SK-N-SH (cell line): Measurements from ENCODE around the gene PUSL1. TPM values are rescaled to one million over a fixed set of nuclear protein-coding genes. Genes with fewer than 3 reads are reported as not detected.
A peak's percentile ranks its signal among the peaks of the same experiment; 100 is the strongest.

ENCODE experiments used
- CTCF ChIA-PET: fragments of 300-600, 350-600 bp; formaldehyde crosslinking; extraction: SDS; loops from one replicate; lab custom pipeline; 2021; lab: Yijun Ruan, JAX
- POLR2A ChIA-PET: fragments of 350-600 bp; sonication (Branson Sonifier 250); formaldehyde crosslinking; extraction: SDS; loops from one replicate; lab custom pipeline; 2020; ENCODE audit warnings: antibody characterized with exemption, inconsistent platforms; lab: Yijun Ruan, JAX
- DNase-seq: peaks from one replicate; pipeline ENCODE4 v3.0.0; 2012
- H2AFZ ChIP-seq: fragments of 200-600 bp; sonication (generic); 2 replicates; pipeline ENCODE4 v1.8.1; 2016; ENCODE audit warnings: antibody characterized with exemption, mild to moderate bottlenecking, low read depth
- H3F3A ChIP-seq: fragments of 200-600 bp; sonication (generic); replicated peaks from 2 replicates; pipeline ENCODE3; 2016; ENCODE audit warnings: antibody characterized with exemption, mild to moderate bottlenecking; ENCODE audit not compliant: insufficient read depth
- H3K27ac ChIP-seq, 2 experiments: fragments of 200-500 bp in 1 of 2; fragments of 200-600 bp in 1 of 2; sonication (Bioruptor generic) in 1 of 2; sonication (generic), shearing (Covaris generic) in 1 of 2; 2 replicates each; pipeline versions ENCODE4 v1.5.1 to v1.6.1; 2014 to 2016; ENCODE audit warnings: low read depth in 2 of 2, inconsistent platforms in 1 of 2, low read length in 1 of 2, mild to moderate bottlenecking in 1 of 2, mixed read lengths in 1 of 2
- H3K27me3 ChIP-seq: fragments of 200-600 bp; sonication (generic), shearing (Covaris generic); 2 replicates; pipeline ENCODE4 v1.6.1; 2016; ENCODE audit warnings: mixed run types; ENCODE audit not compliant: insufficient read depth
- H3K36me3 ChIP-seq, 2 experiments: fragments of 200-500 bp in 1 of 2; fragments of 200-600 bp in 1 of 2; sonication (Bioruptor generic) in 1 of 2; sonication (generic) in 1 of 2; replicated peaks in 1 of 2; 2 replicates each; pipeline versions ENCODE3 to v1.5.1; 2014 to 2016; ENCODE audit warnings: low read length in 1 of 2, mild to moderate bottlenecking in 1 of 2; ENCODE audit not compliant: insufficient read depth in 2 of 2, control insufficient read depth in 1 of 2
- H3K4me1 ChIP-seq, 2 experiments: fragments of 200-500 bp in 1 of 2; fragments of 200-600 bp in 1 of 2; sonication (Bioruptor generic) in 1 of 2; sonication (generic), shearing (Covaris generic) in 1 of 2; 2 replicates each; pipeline versions ENCODE4 v1.5.1 to v1.6.1; 2014 to 2016; ENCODE audit warnings: low read depth in 1 of 2, low read length in 1 of 2, mixed run types in 1 of 2; ENCODE audit not compliant: insufficient read depth in 2 of 2, control insufficient read depth in 1 of 2
- H3K4me2 ChIP-seq: fragments of 200-600 bp; sonication (generic), shearing (Covaris generic); 2 replicates; pipeline ENCODE4 v1.6.1; 2017; ENCODE audit warnings: mixed run types
- H3K4me3 ChIP-seq, 2 experiments: fragments of 200-500 bp in 1 of 2; fragments of 200-600 bp in 1 of 2; sonication (Bioruptor generic) in 1 of 2; sonication (generic), shearing (Covaris generic) in 1 of 2; 2 replicates each; pipeline versions ENCODE4 v1.5.1 to v1.8.1; 2014 to 2016; ENCODE audit warnings: low read depth in 2 of 2, inconsistent platforms in 1 of 2, low read length in 1 of 2, mild to moderate bottlenecking in 1 of 2, mixed read lengths in 1 of 2, moderate library complexity in 1 of 2
- H3K79me2 ChIP-seq: fragments of 200-600 bp; sonication (generic); 2 replicates; pipeline ENCODE4 v1.8.1; 2017; ENCODE audit warnings: mild to moderate bottlenecking; ENCODE audit not compliant: insufficient read depth
- H3K9ac ChIP-seq: fragments of 200-600 bp; sonication (generic); 2 replicates; pipeline ENCODE4 v1.6.1; 2017; ENCODE audit warnings: mixed run types
- H3K9me2 ChIP-seq: fragments of 200-600 bp; sonication (generic); 2 replicates; pipeline ENCODE4 v1.6.1; 2017; ENCODE audit warnings: mixed run types
- H3K9me3 ChIP-seq: fragments of 200-600 bp; sonication (generic); 2 replicates; pipeline ENCODE4 v1.6.1; 2017; ENCODE audit warnings: mixed run types, mild to moderate bottlenecking, moderate library complexity
- H4K20me1 ChIP-seq: fragments of 200-600 bp; sonication (generic); 2 replicates; pipeline ENCODE4 v1.6.1; 2017; ENCODE audit warnings: mild to moderate bottlenecking, mixed run types; ENCODE audit not compliant: insufficient read depth
- CTCF ChIP-seq: fragments of 200-600 bp; sonication (generic); IDR thresholded peaks from 2 replicates; pipeline ENCODE4 v1.6.1; 2017; ENCODE audit warnings: antibody characterized with exemption, mild to moderate bottlenecking, moderate library complexity
- ELF1 ChIP-seq: IDR thresholded peaks from 2 replicates; pipeline ENCODE4 v1.4.0; 2012
- EP300 ChIP-seq, 2 experiments: IDR thresholded peaks; 2 replicates each; pipeline versions ENCODE4 v1.4.0 to v1.6.1; 2012; ENCODE audit warnings: borderline replicate concordance in 1 of 2, low read depth in 1 of 2, low read length in 1 of 2
- EZH2phosphoT487 ChIP-seq: fragments of 200-600 bp; sonication (generic); IDR thresholded peaks from 2 replicates; pipeline ENCODE4 v1.6.1; 2017; ENCODE audit warnings: low read depth, mixed run types, mild to moderate bottlenecking, antibody characterized with exemption, moderate library complexity, borderline replicate concordance
- GABPA ChIP-seq: IDR thresholded peaks from 2 replicates; pipeline ENCODE4 v1.4.0; 2012; ENCODE audit warnings: low read depth, mild to moderate bottlenecking
- GATA2 ChIP-seq: sonication (generic); formaldehyde crosslinking; IDR thresholded peaks from 2 replicates; pipeline ENCODE4 v1.5.0; 2020; ENCODE audit warnings: mild to moderate bottlenecking, missing genetic modification reagents
- JUND ChIP-seq: IDR thresholded peaks from 2 replicates; pipeline ENCODE4 v1.4.0; 2012
- MAX ChIP-seq: IDR thresholded peaks from 2 replicates; pipeline ENCODE4 v1.4.0; 2012; ENCODE audit warnings: low read depth
- MEF2A ChIP-seq: IDR thresholded peaks from 2 replicates; pipeline ENCODE4 v1.4.0; 2012; ENCODE audit warnings: low read depth, borderline replicate concordance
- MXI1 ChIP-seq: IDR thresholded peaks from 2 replicates; pipeline ENCODE4 v1.6.1; 2012; ENCODE audit warnings: mild to moderate bottlenecking, low read depth, low read length, improper control_type of control experiment
- NFIC ChIP-seq: IDR thresholded peaks from 2 replicates; pipeline ENCODE4 v1.4.0; 2012; ENCODE audit warnings: borderline replicate concordance
- NRF1 ChIP-seq: IDR thresholded peaks from 2 replicates; pipeline ENCODE4 v1.6.1; 2012; ENCODE audit warnings: low read depth, mild to moderate bottlenecking, low read length
- RAD21 ChIP-seq: IDR thresholded peaks from 2 replicates; pipeline ENCODE4 v1.6.1; 2012; ENCODE audit warnings: mild to moderate bottlenecking, low read length
- RCOR1 ChIP-seq: fragments of 150-350 bp; IDR thresholded peaks from 2 replicates; pipeline ENCODE4 v1.6.1; 2017; ENCODE audit warnings: antibody characterized with exemption, low read length
- REST ChIP-seq: IDR thresholded peaks from 2 replicates; pipeline ENCODE4 v1.6.1; 2012; ENCODE audit warnings: mild to moderate bottlenecking, low read depth, low read length, moderate library complexity
- SMC3 ChIP-seq: IDR thresholded peaks from 2 replicates; pipeline ENCODE4 v1.6.1; 2012; ENCODE audit warnings: low read depth, low read length, improper control_type of control experiment
- TAF1 ChIP-seq: IDR thresholded peaks from 2 replicates; pipeline ENCODE4 v1.6.1; 2012; ENCODE audit warnings: low read depth, mild to moderate bottlenecking, low read length, moderate library complexity, borderline replicate concordance
- TCF12 ChIP-seq: IDR thresholded peaks from 2 replicates; pipeline ENCODE4 v1.4.0; 2012
- TEAD4 ChIP-seq: IDR thresholded peaks from 2 replicates; pipeline ENCODE4 v1.4.0; 2012; ENCODE audit warnings: mild to moderate bottlenecking, borderline replicate concordance; ENCODE audit not compliant: insufficient read depth
- USF2 ChIP-seq: fragments of 150-350 bp; IDR thresholded peaks from 2 replicates; pipeline ENCODE4 v1.6.1; 2017; ENCODE audit warnings: antibody characterized with exemption, low read length, low read depth, borderline replicate concordance
- YY1 ChIP-seq: IDR thresholded peaks from 2 replicates; pipeline ENCODE4 v1.4.0; 2012; ENCODE audit warnings: low read depth, mild to moderate bottlenecking
- ZBTB33 ChIP-seq: IDR thresholded peaks from 2 replicates; pipeline ENCODE4 v1.4.0; 2012; ENCODE audit warnings: low read depth, borderline replicate concordance
- WGBS: methylation state at CpG from one replicate; pipeline ENCODE4 v1.1.6; 2017; ENCODE audit warnings: low lambda C conversion rate; 5-methylcytosine and 5-hydroxymethylcytosine counted together
- polyA plus RNA-seq, 3 experiments: library from polyadenylated mRNA; depleted of rRNA; stranded (reverse); fragments of >200 nt; gene quantifications; 2 replicates each; pipeline ENCODE4 v1.2.3, GENCODE V29; 2012
- TF ChIP-seq, protein P1 (sequence below): IDR thresholded peaks from 2 replicates; pipeline ENCODE4 v1.4.0; 2012; ENCODE audit warnings: low read depth, borderline replicate concordance
- TF ChIP-seq, protein P2 (sequence below): fragments of 150-350 bp; IDR thresholded peaks from 2 replicates; pipeline ENCODE4 v1.6.1; 2016; ENCODE audit warnings: mild to moderate bottlenecking, low read depth, low read length

Gene PUSL1
- polyA plus RNA-seq, 1 of the 3 experiments (the other 2 are of a cell fraction): 19.0 TPM

DNA sequence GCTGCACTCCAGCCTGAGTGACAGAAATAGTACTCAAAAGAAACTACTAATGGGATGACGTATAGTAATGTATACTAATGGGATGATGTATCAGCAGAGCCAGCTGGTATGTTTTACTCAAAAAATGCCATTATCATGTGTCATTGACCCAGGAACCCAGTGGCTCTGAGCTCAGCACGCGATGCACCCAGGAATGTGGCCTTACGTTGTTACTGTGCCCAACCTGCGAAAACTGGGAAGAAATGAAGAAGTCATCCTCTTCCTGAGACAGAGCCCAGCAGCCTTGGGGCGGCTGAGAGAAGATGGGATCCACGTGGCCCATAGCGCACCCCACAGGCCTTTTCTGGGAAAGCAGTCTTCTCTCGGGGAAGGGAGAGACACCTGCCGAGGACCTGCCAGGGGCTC is 43.5 kb upstream of the PUSL1 start:
- Histone ChIP-seq H4K20me1 (peaks cover 65% of the 10 kb centered on the region), H3K9me2 (no peaks in the 10 kb centered on the region), H2AFZ (no peak overlapping the region), H3K9ac (no peak overlapping the region), H3K4me3 (no peak overlapping the region), H3K27me3 (no peaks in the 10 kb centered on the region), H3F3A (peaks cover 17% of the 10 kb centered on the region), H3K36me3 (peaks cover 19 to 50% of the 10 kb centered on the region in 2 experiments), H3K79me2 (peaks cover 73% of the 10 kb centered on the region), H3K9me3 (no peaks in the 10 kb centered on the region), H3K4me1 (peaks cover 0 to 4% of the 10 kb centered on the region in 2 experiments; a peak in 2 of 4 replicates), H3K4me2 (peak overlapping the region; percentile 28; the same call in 1 of the 2 replicates), H3K27ac (peak overlapping the region in 1 of 2 experiments; percentile 73; a peak in 2 of 4 replicates)
- WGBS: 24% methylated on average over 6 of the region's 10 CpGs
- ChIA-PET POLR2A (no interaction called here), CTCF (interaction anchor here (1.2 to 2.0 kb wide), 2 partner anchors 26 to 142 kb away, joined by 7 to 8 read pairs; no protein-coding TSS in a partner anchor)
- DNase-seq: peak; percentile 56
- TF ChIP-seq JUND: peak; percentile 55; the same call in 1 of the 2 replicates
- TF ChIP-seq MAX: peak; percentile 59; the same call in 1 of the 2 replicates
- no peak for TF ChIP-seq RCOR1
- TF ChIP-seq, protein P1, sequence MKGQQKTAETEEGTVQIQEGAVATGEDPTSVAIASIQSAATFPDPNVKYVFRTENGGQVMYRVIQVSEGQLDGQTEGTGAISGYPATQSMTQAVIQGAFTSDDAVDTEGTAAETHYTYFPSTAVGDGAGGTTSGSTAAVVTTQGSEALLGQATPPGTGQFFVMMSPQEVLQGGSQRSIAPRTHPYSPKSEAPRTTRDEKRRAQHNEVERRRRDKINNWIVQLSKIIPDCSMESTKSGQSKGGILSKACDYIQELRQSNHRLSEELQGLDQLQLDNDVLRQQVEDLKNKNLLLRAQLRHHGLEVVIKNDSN: no peak
- TF ChIP-seq REST: no peak
- peak; percentile 4; the same call in 1 of the 2 replicates for TF ChIP-seq NFIC
- no peak for TF ChIP-seq MEF2A
- no peak for TF ChIP-seq RAD21
- no peak for TF ChIP-seq EZH2phosphoT487
- no peak for TF ChIP-seq YY1
- no peak for TF ChIP-seq MXI1
- TF ChIP-seq TCF12: peak; percentile 71
- TF ChIP-seq GABPA: no peak
- TF ChIP-seq, protein P2, sequence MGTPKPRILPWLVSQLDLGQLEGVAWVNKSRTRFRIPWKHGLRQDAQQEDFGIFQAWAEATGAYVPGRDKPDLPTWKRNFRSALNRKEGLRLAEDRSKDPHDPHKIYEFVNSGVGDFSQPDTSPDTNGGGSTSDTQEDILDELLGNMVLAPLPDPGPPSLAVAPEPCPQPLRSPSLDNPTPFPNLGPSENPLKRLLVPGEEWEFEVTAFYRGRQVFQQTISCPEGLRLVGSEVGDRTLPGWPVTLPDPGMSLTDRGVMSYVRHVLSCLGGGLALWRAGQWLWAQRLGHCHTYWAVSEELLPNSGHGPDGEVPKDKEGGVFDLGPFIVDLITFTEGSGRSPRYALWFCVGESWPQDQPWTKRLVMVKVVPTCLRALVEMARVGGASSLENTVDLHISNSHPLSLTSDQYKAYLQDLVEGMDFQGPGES: no peak
- TF ChIP-seq USF2: no peak
- TF ChIP-seq NRF1: no peak
- no peak for TF ChIP-seq EP300 (IDR thresholded peaks at IDR 0.05; ENCODE audit: borderline replicate concordance in 1 of 2, low read depth in 1 of 2, low read length in 1 of 2)
- no peak for TF ChIP-seq SMC3
- no peak for TF ChIP-seq GATA2
- TF ChIP-seq ELF1: no peak
- peak; percentile 33; the same call in 1 of the 2 replicates for TF ChIP-seq TEAD4
- TF ChIP-seq TAF1: no peak
- TF ChIP-seq CTCF: peak; percentile 57
- TF ChIP-seq ZBTB33: no peak
